Measurements from ENCODE around the gene CEP76.

The CEP76 gene

DNA sequence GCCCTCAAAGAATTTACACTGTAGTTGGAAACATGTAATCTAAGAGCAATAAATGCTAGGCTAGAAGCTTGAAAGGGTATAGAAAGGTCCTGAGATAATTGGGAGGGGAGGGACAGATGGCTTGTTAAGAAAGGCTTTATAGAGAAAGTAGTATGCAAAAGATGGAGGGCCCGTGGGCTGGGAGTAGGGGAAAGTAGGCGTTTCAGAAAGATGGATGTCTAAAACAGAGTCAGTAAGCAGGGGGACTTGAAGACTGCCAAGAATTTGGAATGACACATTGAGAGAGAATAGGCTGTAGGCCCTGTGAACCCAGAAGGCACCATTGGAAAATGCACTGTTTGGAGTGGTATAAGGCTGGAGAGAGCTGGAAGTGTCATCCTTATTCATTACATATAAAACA is 1.1 kb upstream of the CEP76 start:
- DNase-seq (ENCODE audit: low read depth in 1 of 2, low spot score in 1 of 2) = no peak

- DNase-seq (ENCODE audit: low read depth in 1 of 2, low spot score in 1 of 2) = no peak
Observed at GRCh38 chr18:12703096-12703567, 609 bp upstream of the CEP76 start.

- no peak for DNase-seq (ENCODE audit: low read depth in 1 of 2, low spot score in 1 of 2)
Observed at GRCh38 chr18:12701161-12701560, 1.4 kb downstream of the CEP76 start.

DNA sequence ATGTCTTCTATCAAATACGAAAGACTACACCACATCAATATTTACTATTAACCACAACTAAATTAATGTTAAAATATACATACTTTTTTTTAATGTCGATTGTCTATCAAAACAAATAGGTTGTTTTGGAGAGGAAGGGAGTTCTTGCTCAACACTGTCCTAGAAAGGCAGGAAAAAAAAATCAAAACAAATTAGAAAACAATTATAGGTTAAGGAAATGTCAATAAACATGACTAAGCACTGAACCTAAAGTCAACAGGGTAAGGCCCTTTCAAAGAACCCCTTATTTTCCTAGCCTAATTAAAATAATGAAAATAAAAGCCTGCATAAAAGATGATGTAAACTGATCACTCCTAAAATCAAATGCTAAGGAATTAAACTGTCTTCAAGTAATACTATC is 2.8 kb downstream of the CEP76 start:
- DNase-seq (ENCODE audit: low read depth in 1 of 2, low spot score in 1 of 2) = no peak

DNA sequence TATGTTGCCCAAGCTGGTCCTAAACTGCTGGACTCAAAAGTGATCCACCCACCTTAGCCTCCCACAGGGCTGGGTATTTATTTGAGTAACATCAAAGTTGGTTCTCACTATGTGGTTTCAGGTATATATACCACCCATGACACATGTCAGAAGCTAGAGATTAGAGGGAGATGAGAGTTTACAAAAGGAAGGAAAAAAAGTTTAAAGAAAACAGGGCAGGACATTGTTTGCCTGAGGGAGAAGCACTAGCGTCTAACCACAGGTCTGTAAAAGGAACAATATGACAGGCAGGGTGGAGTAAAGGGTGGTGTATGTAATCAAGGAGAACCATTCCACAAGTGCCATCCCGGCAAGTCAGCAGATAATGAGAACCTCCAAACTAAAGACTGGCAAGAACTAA is 8.5 kb downstream of the CEP76 start:
- DNase-seq (ENCODE audit: low read depth in 1 of 2, low spot score in 1 of 2) = no peak

- no peak for DNase-seq (ENCODE audit: low read depth in 1 of 2, low spot score in 1 of 2)
Observed at GRCh38 chr18:12692206-12692605, 10.3 kb downstream of the CEP76 start.

DNA sequence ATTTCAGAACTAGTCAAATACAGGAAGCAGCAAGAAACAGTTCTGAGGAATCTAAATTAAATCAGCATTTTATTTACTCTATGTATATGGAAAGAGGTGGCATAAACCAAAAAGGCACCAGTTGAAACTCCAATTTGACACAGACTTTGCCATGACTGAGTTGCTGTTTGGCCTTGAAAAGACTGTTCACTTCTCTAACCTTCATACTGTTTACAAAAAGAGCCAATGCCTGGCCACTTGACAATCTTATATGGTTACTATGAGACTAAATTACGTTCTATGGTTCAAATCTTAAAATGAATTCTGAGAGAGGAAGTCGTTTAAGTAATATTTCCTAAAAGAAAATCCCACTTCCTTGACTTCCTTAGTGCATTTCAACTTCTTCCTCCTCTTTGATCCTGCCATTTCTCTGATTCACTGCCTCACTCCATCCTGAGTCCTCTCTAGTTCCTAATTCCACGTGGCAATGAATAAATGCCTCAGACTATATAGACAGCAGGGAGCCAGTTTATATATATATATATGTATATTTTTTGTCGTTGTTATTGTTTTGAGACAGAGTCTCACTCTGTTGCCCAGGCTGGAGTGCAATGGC is 13.2 kb downstream of the CEP76 start:
- no peak for DNase-seq (ENCODE audit: low read depth in 1 of 2, low spot score in 1 of 2)

- no peak for DNase-seq (ENCODE audit: low read depth in 1 of 2, low spot score in 1 of 2)
Observed at GRCh38 chr18:12686100-12686499, 16.4 kb downstream of the CEP76 start.

GRCh38 chr18:12679183-12679786 is 23.2 kb downstream of the CEP76 start:
- no peak for DNase-seq (ENCODE audit: low read depth in 1 of 2, low spot score in 1 of 2)

- no peak for DNase-seq (ENCODE audit: low read depth in 1 of 2, low spot score in 1 of 2)
Observed at GRCh38 chr18:12668041-12668440, 34.5 kb downstream of the CEP76 start.

DNA sequence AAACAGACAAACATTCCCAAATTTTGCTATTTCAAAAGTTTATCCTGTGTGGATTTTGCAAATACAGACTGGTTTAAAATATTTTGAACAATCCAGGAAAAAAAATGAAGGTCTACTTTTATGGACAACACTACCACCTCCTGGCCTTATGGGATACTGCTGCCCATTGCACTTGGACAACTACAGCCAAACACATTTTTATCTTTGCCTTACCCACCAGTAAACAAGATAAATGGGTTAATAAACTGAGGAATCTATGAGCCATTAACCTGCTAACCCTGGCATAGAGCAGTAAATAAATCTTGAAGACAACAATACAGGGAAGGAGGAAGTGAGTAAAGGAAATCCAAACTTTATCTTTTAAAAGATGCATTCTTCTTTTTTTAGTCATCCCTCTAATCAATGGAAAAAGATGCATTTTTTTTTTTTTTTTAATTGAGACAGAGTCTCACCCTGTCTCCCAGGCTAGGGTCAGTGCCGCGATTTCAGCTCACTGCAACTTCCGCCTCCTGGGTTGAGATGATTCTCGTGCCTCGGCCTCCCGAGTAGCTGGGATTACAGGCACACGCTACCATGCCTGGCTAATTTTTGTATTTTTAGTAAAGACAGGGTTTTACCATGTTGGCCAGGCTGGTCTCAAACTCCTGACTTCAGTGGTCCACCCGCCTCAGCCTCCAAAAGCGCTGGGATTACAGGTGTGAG is 42.5 kb downstream of the CEP76 start:
- peak in 1 of 2 donors; percentile 12 for DNase-seq (ENCODE audit: low read depth in 1 of 2, low spot score in 1 of 2)

GRCh38 chr18:12658426-12659138 is 43.9 kb downstream of the CEP76 start:
- no peak for DNase-seq (ENCODE audit: low read depth in 1 of 2, low spot score in 1 of 2)

- peak; percentile 3 to 12 for DNase-seq (ENCODE audit: low read depth in 1 of 2, low spot score in 1 of 2)
Observed at GRCh38 chr18:12657684-12658425, 44.7 kb downstream of the CEP76 start, which contains the start of gene SPIRE1. TSS of gene SPIRE1 (minus strand) at chr18:12658107. CDS start at chr18:12657866, 241 bp downstream.

DNA sequence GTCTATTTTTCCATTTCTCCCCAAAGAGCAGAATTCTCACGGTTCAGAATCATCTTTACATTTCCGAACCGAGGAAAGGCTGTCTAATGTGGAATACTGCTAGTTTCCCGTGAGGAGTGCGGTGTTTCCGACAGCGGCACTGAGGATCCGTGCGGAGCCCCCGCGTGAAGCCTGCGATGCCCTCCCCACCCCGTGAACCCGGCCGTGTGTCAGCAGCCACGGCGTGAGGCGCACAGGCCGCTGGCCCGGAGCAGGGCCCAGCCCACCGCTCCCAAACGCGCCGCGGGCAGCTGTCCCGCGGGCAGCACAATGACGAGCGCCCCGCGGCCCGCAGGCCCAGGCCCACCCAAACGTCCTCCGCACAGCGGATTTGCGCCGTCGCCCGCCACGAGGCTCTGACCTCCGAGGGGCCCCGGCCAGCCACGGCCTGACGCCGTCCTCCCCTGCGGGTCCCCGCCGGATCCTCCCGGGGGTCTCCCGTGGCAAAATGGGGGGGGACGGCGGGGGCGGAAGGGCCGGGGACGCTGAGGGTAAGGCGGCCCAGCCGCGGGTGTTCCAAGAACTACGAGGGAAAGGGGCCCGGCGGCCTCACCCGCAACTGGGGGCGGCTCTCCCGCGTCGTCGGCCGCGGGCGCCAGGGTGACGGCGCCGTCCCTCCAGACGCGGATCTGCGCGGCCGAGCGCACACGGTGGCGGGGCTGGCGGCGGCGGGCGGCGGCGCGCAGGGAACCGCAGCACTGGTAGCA is 45.4 kb downstream of the CEP76 start:
- peak in 1 of 2 donors; percentile 4 for DNase-seq (ENCODE audit: low read depth in 1 of 2, low spot score in 1 of 2)

- DNase-seq (ENCODE audit: low read depth in 1 of 2, low spot score in 1 of 2) = no peak
Observed at GRCh38 chr18:12656605-12656937, 46.0 kb downstream of the CEP76 start.

- DNase-seq (ENCODE audit: low read depth in 1 of 2, low spot score in 1 of 2) = no peak
Observed at GRCh38 chr18:12654971-12655370, 47.6 kb downstream of the CEP76 start.

DNA sequence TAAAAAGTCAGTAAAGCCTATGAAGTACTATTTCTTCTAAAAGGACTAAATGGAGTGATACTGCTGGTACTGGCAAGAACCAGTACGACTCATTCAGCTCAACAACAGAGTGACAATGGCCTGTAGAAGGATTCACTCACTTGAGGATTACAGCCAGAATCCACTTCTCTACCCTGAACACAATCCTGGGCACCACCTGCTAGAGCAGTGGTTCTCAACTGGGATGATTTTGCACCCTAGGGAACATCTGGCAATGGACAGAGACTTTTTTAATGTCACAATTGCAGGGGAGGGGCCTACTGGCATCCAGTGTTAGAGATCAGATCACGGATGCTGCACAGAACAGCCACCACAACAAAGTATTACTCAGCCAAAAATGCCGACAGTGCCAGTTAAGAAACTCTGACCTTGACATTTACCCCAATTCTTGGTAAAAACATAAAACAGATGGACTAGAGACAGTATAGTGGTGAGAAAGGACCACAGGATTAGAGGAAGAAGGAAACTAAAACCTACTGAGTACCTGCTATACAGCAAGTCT is 49.6 kb downstream of the CEP76 start:
- DNase-seq (ENCODE audit: low read depth in 1 of 2, low spot score in 1 of 2) = no peak

GRCh38 chr18:12651651-12652050 is 50.9 kb downstream of the CEP76 start:
- DNase-seq (ENCODE audit: low read depth in 1 of 2, low spot score in 1 of 2) = no peak

DNA sequence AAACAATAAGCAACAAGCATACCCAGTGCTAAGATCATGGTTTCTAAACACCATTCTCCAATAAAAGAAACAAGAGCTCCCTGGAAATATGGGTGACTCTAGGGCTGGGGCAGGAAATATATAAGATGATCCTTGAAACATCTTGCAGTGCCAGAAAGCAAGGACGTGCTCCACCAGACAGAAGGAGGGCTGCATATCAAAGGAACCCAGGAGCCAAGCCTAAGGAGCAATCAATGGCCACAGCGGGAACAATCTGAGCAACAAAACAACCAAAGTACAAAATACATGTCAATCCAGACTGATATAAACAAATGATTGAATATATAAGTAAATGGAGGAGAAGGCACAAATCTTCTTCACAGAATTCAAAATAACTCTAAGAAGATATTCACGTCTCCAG is 54.8 kb downstream of the CEP76 start:
- no peak for DNase-seq (ENCODE audit: low read depth in 1 of 2, low spot score in 1 of 2)

GRCh38 chr18:12645751-12646203 is 56.7 kb downstream of the CEP76 start:
- DNase-seq (ENCODE audit: low read depth in 1 of 2, low spot score in 1 of 2) = no peak

Measured in activated CD4-positive, alpha-beta T cell treated with anti-CD3 and anti-CD28 coated beads, Interleukin-2, amount 50 U/mL, for 24 hours (primary cell).